ENCODE data around the gene ACVRL1.

ACVRL1 gene

DNA sequence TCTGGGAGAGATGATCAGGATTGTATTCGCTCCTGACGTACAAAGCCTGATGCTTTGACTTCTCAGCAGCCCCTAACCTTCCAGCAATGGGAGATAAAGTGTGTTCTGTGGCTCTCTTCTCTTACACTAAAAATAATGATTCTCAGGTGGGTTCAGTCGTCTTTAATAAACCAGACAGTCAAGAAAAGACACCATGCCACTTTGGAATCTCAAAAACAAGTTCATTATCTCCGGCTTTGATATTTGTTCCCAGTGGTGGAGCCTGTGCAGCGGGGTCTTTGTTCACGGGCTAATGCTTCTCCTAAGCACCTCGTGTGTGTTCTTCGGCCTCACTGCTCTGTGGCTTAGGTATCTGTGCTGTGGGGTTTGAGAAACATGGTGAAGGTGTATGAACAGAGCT lies 45.8 kb downstream of the ACVRL1 start:
- Histone ChIP-seq H3K27me3 (ENCODE audit: control insufficient read depth, low read length) (peaks cover 21% of the 10 kb centered on the region), H3K9me2 (replicated peaks; ENCODE audit: control insufficient read depth, low read length) (no peaks in the 10 kb centered on the region), H4K20me1 (ENCODE audit: control insufficient read depth, insufficient read depth, low read depth, low read length) (peaks cover 15% of the 10 kb centered on the region), H3K4me3 (ENCODE audit: low read length) (peak overlapping the region; percentile 82), H3F3A (ENCODE audit: control insufficient read depth, insufficient read depth) (no peaks in the 10 kb centered on the region), H3K36me3 (ENCODE audit: control insufficient read depth, low read length) (no peaks in the 10 kb centered on the region; the same call in 1 of the 2 replicates), H3K9me3 (ENCODE audit: control insufficient read depth, insufficient read depth, low read length) (no peaks in the 10 kb centered on the region), H3K4me2 (ENCODE audit: low read length) (peak overlapping the region; percentile 99), H3K4me1 (ENCODE audit: control insufficient read depth, low read length) (peaks cover 43% of the 10 kb centered on the region), H3K27ac (ENCODE audit: low read depth, low read length) (no peak overlapping the region), H3K79me2 (ENCODE audit: control insufficient read depth, low read length) (peaks cover 59% of the 10 kb centered on the region)
- TF ChIP-seq, protein P1, sequence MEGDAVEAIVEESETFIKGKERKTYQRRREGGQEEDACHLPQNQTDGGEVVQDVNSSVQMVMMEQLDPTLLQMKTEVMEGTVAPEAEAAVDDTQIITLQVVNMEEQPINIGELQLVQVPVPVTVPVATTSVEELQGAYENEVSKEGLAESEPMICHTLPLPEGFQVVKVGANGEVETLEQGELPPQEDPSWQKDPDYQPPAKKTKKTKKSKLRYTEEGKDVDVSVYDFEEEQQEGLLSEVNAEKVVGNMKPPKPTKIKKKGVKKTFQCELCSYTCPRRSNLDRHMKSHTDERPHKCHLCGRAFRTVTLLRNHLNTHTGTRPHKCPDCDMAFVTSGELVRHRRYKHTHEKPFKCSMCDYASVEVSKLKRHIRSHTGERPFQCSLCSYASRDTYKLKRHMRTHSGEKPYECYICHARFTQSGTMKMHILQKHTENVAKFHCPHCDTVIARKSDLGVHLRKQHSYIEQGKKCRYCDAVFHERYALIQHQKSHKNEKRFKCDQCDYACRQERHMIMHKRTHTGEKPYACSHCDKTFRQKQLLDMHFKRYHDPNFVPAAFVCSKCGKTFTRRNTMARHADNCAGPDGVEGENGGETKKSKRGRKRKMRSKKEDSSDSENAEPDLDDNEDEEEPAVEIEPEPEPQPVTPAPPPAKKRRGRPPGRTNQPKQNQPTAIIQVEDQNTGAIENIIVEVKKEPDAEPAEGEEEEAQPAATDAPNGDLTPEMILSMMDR (IDR thresholded peaks at IDR 0.05; ENCODE audit: low read depth, low read length, poor library complexity, severe bottlenecking), result no peak
- no peak for TF ChIP-seq EZH2phosphoT487 (IDR thresholded peaks at IDR 0.05; ENCODE audit: borderline replicate concordance, low read length)

GRCh38 chr12:51953864-51954263 lies 46.6 kb downstream of the ACVRL1 start:
- Histone ChIP-seq H3F3A (ENCODE audit: control insufficient read depth, insufficient read depth) (no peaks in the 10 kb centered on the region), H3K4me2 (ENCODE audit: low read length) (peak overlapping the region; percentile 99), H3K9me2 (replicated peaks; ENCODE audit: control insufficient read depth, low read length) (no peaks in the 10 kb centered on the region), H3K27ac (ENCODE audit: low read depth, low read length) (no peak overlapping the region), H3K79me2 (ENCODE audit: control insufficient read depth, low read length) (peaks cover 65% of the 10 kb centered on the region), H3K27me3 (ENCODE audit: control insufficient read depth, low read length) (peaks cover 20% of the 10 kb centered on the region), H3K4me3 (ENCODE audit: low read length) (peak overlapping the region; percentile 82), H3K9me3 (ENCODE audit: control insufficient read depth, insufficient read depth, low read length) (no peaks in the 10 kb centered on the region), H3K4me1 (ENCODE audit: control insufficient read depth, low read length) (peaks cover 46% of the 10 kb centered on the region), H3K36me3 (ENCODE audit: control insufficient read depth, low read length) (no peaks in the 10 kb centered on the region; the same call in 1 of the 2 replicates), H4K20me1 (ENCODE audit: control insufficient read depth, insufficient read depth, low read depth, low read length) (peaks cover 15% of the 10 kb centered on the region)
- TF ChIP-seq, protein P1 (IDR thresholded peaks at IDR 0.05; ENCODE audit: low read depth, low read length, poor library complexity, severe bottlenecking), result no peak
- no peak for TF ChIP-seq EZH2phosphoT487 (IDR thresholded peaks at IDR 0.05; ENCODE audit: borderline replicate concordance, low read length)

DNA sequence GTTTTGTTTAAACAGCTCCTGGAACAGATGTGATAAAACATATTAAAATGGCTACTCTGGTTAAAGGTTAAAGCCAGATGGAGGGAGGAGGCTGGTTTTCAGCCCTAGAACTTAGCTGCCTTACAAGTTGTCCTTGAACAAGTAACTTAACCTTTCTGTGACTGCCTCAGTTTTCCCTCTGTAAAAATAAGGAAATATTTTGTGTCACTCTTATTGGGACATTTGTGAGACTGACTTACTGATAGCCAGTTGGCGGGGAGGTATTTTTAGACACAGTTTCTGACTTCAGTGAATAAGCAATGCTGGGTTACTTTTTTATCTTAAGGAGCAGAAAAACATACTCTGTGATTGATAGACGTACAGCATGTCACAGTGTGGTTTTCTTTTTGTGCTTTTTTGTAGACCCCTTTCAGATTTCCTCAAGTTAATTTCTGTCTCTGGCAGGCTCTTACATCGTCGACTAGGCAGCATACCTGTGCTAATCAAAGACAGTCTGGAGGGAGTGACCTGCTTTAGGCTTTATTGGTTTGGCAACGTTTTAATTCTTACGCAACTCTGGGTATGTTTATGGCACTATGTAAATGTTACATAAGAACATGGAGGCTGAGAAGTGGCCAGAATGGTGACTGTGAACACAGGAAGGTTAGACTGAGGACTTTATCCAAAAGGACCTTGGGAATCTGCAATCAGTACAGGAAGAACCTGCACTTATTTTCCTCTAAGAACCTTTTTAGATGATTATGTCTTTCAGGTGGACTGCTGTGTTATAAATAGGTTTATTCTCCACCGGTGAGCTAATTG lies 47.5 kb downstream of the ACVRL1 start:
- no peaks in the 10 kb centered on the region for H3F3A ChIP-seq (ENCODE audit: control insufficient read depth, insufficient read depth)
- TF ChIP-seq, protein P1 (IDR thresholded peaks at IDR 0.05; ENCODE audit: low read depth, low read length, poor library complexity, severe bottlenecking), result no peak
- TF ChIP-seq EZH2phosphoT487 (IDR thresholded peaks at IDR 0.05; ENCODE audit: borderline replicate concordance, low read length), result no peak
- H3K27me3 ChIP-seq (ENCODE audit: control insufficient read depth, low read length), result peaks cover 13% of the 10 kb centered on the region
- peaks cover 15% of the 10 kb centered on the region for H4K20me1 ChIP-seq (ENCODE audit: control insufficient read depth, insufficient read depth, low read depth, low read length)
- H3K9me2 ChIP-seq (replicated peaks; ENCODE audit: control insufficient read depth, low read length), result no peaks in the 10 kb centered on the region
- peaks cover 70% of the 10 kb centered on the region for H3K79me2 ChIP-seq (ENCODE audit: control insufficient read depth, low read length)
- H3K9me3 ChIP-seq (ENCODE audit: control insufficient read depth, insufficient read depth, low read length), result no peaks in the 10 kb centered on the region
- H3K4me3 ChIP-seq (ENCODE audit: low read length), result no peak overlapping the region
- no peak overlapping the region for H3K27ac ChIP-seq (ENCODE audit: low read depth, low read length)
- H3K4me1 ChIP-seq (ENCODE audit: control insufficient read depth, low read length), result peaks cover 50% of the 10 kb centered on the region
- no peaks in the 10 kb centered on the region; the same call in 1 of the 2 replicates for H3K36me3 ChIP-seq (ENCODE audit: control insufficient read depth, low read length)
- peak overlapping the region; percentile 10; the same call in 1 of the 2 replicates for H3K4me2 ChIP-seq (ENCODE audit: low read length)
